Tibial nerve (tissue), 3 donors: ENCODE results near the gene CD180.

Experiments
- CTCF ChIP-seq, 5 experiments: fragments of 200-600 bp in 3 of 5; fragments of 450-650 bp in 2 of 5; sonication (generic) in 3 of 5; IDR thresholded peaks; one replicate each; pipeline ENCODE4 v1.5.1; 2016 to 2019; ENCODE audit warnings: antibody characterized with exemption in 5 of 5, mild to moderate bottlenecking in 3 of 5, moderate library complexity in 2 of 5
- POLR2A ChIP-seq, 2 donors: fragments of 450-650 bp; IDR thresholded peaks; one replicate each; pipeline ENCODE4 v1.6.1; 2017; ENCODE audit warnings: antibody characterized with exemption in 2 of 2, mild to moderate bottlenecking in 2 of 2, moderate library complexity in 2 of 2

GRCh38 chr5:67201897-67202549 lies 5.4 kb upstream of the CD180 start:
- TF ChIP-seq CTCF (IDR thresholded peaks at IDR 0.05) (no peak), POLR2A (IDR thresholded peaks at IDR 0.05) (no peak)
